Spleen (tissue), 7 donors: ENCODE data around the gene SYNE2.

Experiments
- CTCF ChIP-seq, 11 experiments: fragments of 200-600 bp in 7 of 11; fragments of 450-650 bp in 4 of 11; sonication (generic) in 4 of 11; IDR thresholded peaks in 8 of 11; conservative IDR thresholded peaks in 3 of 11; 1 replicate in 7 of 11; 2 replicates in 4 of 11; pipeline versions ENCODE4 v1.4.0 to v1.8.0; 2016 to 2021; ENCODE audit warnings: antibody characterized with exemption in 11 of 11, inconsistent platforms in 4 of 11, mild to moderate bottlenecking in 1 of 11
- POLR2A ChIP-seq, 3 donors: fragments of 450-650 bp; IDR thresholded peaks; one replicate each; pipeline ENCODE4 v1.5.1; 2017; ENCODE audit warnings: antibody characterized with exemption in 3 of 3, mild to moderate bottlenecking in 1 of 3
- POLR2AphosphoS5 ChIP-seq, 3 donors: sonication (generic); formaldehyde crosslinking; IDR thresholded peaks; one replicate each; pipeline ENCODE4 v1.5.1; 2017; ENCODE audit warnings: antibody characterized with exemption in 3 of 3
- donor health status: DM: no; HTN: no; CAD: no; lungs with moderate emphysema.
- donor health status: DM: no; HTN: no; CAD: no.
- donor health status: DM: no; HTN: no; CAD: no.

- TF ChIP-seq CTCF (IDR thresholded peaks at IDR 0.05 in 8 of 11, conservative IDR thresholded peaks at IDR 0.05 in 3 of 11) (no peak), POLR2A (IDR thresholded peaks at IDR 0.05) (no peak), POLR2AphosphoS5 (IDR thresholded peaks at IDR 0.05) (no peak)
Observed at GRCh38 chr14:64185184-64185583, 332.4 kb downstream of the SYNE2 start.
